Coronary artery (tissue), 2 donors: ENCODE measurements around the gene HMGN5.

ENCODE experiments used
- DNase-seq: peaks from one replicate; pipeline ENCODE4 v3.0.0-alpha.2; 2017; ENCODE audit warnings: low spot score
- H3K27ac ChIP-seq, 2 donors: fragments of 200-600 bp; sonication (generic); one replicate each; pipeline ENCODE4 v1.5.1; 2016 to 2019
- H3K4me3 ChIP-seq: fragments of 200-600 bp; sonication (generic); 2 replicates; pipeline ENCODE4 v1.5.1; 2016; ENCODE audit warnings: mild to moderate bottlenecking, moderate library complexity
- CTCF ChIP-seq: fragments of 200-600 bp; sonication (generic); IDR thresholded peaks from one replicate; pipeline ENCODE4 v1.5.1; 2019; ENCODE audit warnings: antibody characterized with exemption

Gene HMGN5

GRCh38 chrX:81121513-81122363, 80.0 kb downstream of the HMGN5 start:
- peak overlapping the region; percentile 68 for H3K4me3 ChIP-seq
- TF ChIP-seq CTCF, result no peak
- H3K27ac ChIP-seq, result peak overlapping the region in 1 of 2 donors; percentile 54
- peak; percentile 86 for DNase-seq

- no peak for DNase-seq
- peak overlapping the region; percentile 68 for H3K4me3 ChIP-seq
- peak; percentile 20 for TF ChIP-seq CTCF
- H3K27ac ChIP-seq, result peak overlapping the region in 1 of 2 donors; percentile 54
These were observed 80.8 kb downstream of the HMGN5 start for GRCh38 chrX:81120936-81121371.

- no peak for TF ChIP-seq CTCF
- H3K27ac ChIP-seq, result no peak overlapping the region
- no peak for DNase-seq
- H3K4me3 ChIP-seq, result peak overlapping the region; percentile 68
These were observed 81.3 kb downstream of the HMGN5 start for GRCh38 chrX:81120258-81120935.

- no peak for TF ChIP-seq CTCF
- no peak for DNase-seq
- no peak overlapping the region for H3K4me3 ChIP-seq
- H3K27ac ChIP-seq, result no peak overlapping the region
These were observed 87.0 kb downstream of the HMGN5 start for GRCh38 chrX:81114757-81115156.

- no peak for TF ChIP-seq CTCF
- H3K4me3 ChIP-seq, result no peak overlapping the region
- H3K27ac ChIP-seq, result no peak overlapping the region
- DNase-seq, result no peak
These were observed 91.4 kb downstream of the HMGN5 start for GRCh38 chrX:81110286-81110685.

GRCh38 chrX:81082649-81083048, 119.1 kb downstream of the HMGN5 start:
- Histone ChIP-seq H3K4me3 (no peak overlapping the region), H3K27ac (no peak overlapping the region)
- TF ChIP-seq CTCF, result no peak
- DNase-seq, result no peak
